ENCODE measurements around the gene CHD5.

DNA sequence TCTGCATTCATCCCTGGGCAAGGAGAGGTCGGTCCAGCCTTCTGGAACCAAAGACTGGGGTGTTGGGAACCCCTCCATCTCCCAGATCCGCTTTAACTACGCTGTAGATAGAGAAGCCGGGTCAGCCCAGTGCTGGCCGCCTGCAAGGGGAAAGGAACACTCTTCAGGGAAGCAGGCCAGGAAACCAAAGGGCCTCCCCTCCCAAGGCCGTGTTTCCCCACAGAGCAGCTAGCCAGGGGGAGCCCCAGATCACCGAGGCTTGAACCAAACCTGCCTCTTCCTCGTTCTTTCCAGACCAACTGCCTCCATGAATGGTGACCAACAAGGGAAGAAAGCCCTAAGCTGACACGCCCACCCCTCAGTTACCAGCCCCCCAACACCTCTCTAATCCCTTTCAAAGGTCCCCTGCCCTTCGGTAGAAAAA is 1.2 kb upstream of the CHD5 start:
- TF ChIP-seq, protein P1, sequence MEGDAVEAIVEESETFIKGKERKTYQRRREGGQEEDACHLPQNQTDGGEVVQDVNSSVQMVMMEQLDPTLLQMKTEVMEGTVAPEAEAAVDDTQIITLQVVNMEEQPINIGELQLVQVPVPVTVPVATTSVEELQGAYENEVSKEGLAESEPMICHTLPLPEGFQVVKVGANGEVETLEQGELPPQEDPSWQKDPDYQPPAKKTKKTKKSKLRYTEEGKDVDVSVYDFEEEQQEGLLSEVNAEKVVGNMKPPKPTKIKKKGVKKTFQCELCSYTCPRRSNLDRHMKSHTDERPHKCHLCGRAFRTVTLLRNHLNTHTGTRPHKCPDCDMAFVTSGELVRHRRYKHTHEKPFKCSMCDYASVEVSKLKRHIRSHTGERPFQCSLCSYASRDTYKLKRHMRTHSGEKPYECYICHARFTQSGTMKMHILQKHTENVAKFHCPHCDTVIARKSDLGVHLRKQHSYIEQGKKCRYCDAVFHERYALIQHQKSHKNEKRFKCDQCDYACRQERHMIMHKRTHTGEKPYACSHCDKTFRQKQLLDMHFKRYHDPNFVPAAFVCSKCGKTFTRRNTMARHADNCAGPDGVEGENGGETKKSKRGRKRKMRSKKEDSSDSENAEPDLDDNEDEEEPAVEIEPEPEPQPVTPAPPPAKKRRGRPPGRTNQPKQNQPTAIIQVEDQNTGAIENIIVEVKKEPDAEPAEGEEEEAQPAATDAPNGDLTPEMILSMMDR (conservative IDR thresholded peaks at IDR 0.05; ENCODE audit: low read length) = no peak
- no peak for TF ChIP-seq EZH2phosphoT487 (IDR thresholded peaks at IDR 0.05; ENCODE audit: borderline replicate concordance)

All from Loucy (cell line).